Naive thymus-derived CD4-positive, alpha-beta T cell (primary cell): ENCODE measurements around the gene CD8B2. TPM values are rescaled to one million over a fixed set of nuclear protein-coding genes. Genes with fewer than 3 reads are reported as not detected.
"Not testable (repeated sequence)": the region's sequence is repeated elsewhere in the genome, so short reads cannot be mapped to it uniquely, and the experiment has no call there.

ENCODE experiments used
- ATAC-seq: fragments of 150-1000 bp; cut with Tn5 transposase; 2 replicates; pipeline ENCODE4 v1.10.0; 2021; ENCODE audit warnings: mild to moderate bottlenecking, moderate library complexity
- CTCF ChIA-PET: fragments of 350-600 bp; sonication (Branson Sonifier 250); formaldehyde crosslinking; loops from one replicate; lab custom pipeline; 2021; ENCODE audit warnings: antibody characterized with exemption; lab: Charles Lee
- POLR2A ChIA-PET: fragments of 350-600 bp; sonication (Branson Sonifier 250); formaldehyde crosslinking; loops from one replicate; lab custom pipeline; 2021; ENCODE audit warnings: antibody characterized with exemption, inconsistent platforms; lab: Charles Lee
- DNase-seq, 9 donors: peaks; one replicate each; pipeline versions ENCODE4 v3.0.0 to v3.0.0-alpha.2; 2020 to 2022; ENCODE audit warnings: mixed read lengths in 1 of 9
- H3K27ac ChIP-seq: one replicate; pipeline ENCODE4 v1.7.0; 2013; ENCODE audit warnings: mild to moderate bottlenecking, low read depth, low read length, moderate library complexity
- H3K27me3 ChIP-seq, 2 donors: one replicate each; pipeline ENCODE4 v1.7.0; 2013; ENCODE audit warnings: low read length in 2 of 2, mild to moderate bottlenecking in 2 of 2, moderate library complexity in 2 of 2; ENCODE audit not compliant: control insufficient read depth in 2 of 2, insufficient read depth in 2 of 2
- H3K36me3 ChIP-seq, 3 experiments: 1 replicate in 2 of 3; 2 replicates in 1 of 3; pipeline ENCODE4 v1.7.0; 2013; ENCODE audit warnings: low read length in 3 of 3, mild to moderate bottlenecking in 3 of 3, moderate library complexity in 1 of 3; ENCODE audit not compliant: insufficient read depth in 3 of 3, control insufficient read depth in 2 of 3
- H3K4me1 ChIP-seq, 2 donors: one replicate each; pipeline ENCODE4 v1.7.0; 2013; ENCODE audit warnings: low read length in 2 of 2, mild to moderate bottlenecking in 2 of 2, moderate library complexity in 1 of 2; ENCODE audit not compliant: control insufficient read depth in 2 of 2, insufficient read depth in 2 of 2
- H3K4me3 ChIP-seq: 2 replicates; pipeline ENCODE4 v1.7.0; 2013; ENCODE audit warnings: mild to moderate bottlenecking, low read length
- H3K9me3 ChIP-seq, 3 experiments: 1 replicate in 2 of 3; 2 replicates in 1 of 3; pipeline ENCODE4 v1.7.0; 2013; ENCODE audit warnings: low read length in 3 of 3; ENCODE audit not compliant: control insufficient read depth in 2 of 3
- H3K27ac Mint-ChIP-seq, 9 donors: one replicate each; pipeline ENCODE4 v1.8.0; 2020 to 2022; ENCODE audit warnings: mixed read lengths in 9 of 9, mild to moderate bottlenecking in 8 of 9, moderate library complexity in 5 of 9, inconsistent platforms in 2 of 9
- H3K27me3 Mint-ChIP-seq, 5 donors: one replicate each; pipeline ENCODE4 v1.8.0; 2021 to 2022; ENCODE audit warnings: mixed read lengths in 5 of 5, mild to moderate bottlenecking in 1 of 5
- H3K36me3 Mint-ChIP-seq, 5 donors: one replicate each; pipeline ENCODE4 v1.8.0; 2020 to 2022; ENCODE audit warnings: mixed read lengths in 5 of 5, mild to moderate bottlenecking in 3 of 5, inconsistent platforms in 1 of 5
- H3K4me1 Mint-ChIP-seq, 7 donors: one replicate each; pipeline ENCODE4 v1.8.0; 2020 to 2022; ENCODE audit warnings: mixed read lengths in 7 of 7, mild to moderate bottlenecking in 3 of 7, inconsistent platforms in 1 of 7
- H3K4me3 Mint-ChIP-seq, 10 donors: one replicate each; pipeline ENCODE4 v1.8.0; 2020 to 2022; ENCODE audit warnings: mild to moderate bottlenecking in 10 of 10, mixed read lengths in 10 of 10, moderate library complexity in 6 of 10, inconsistent platforms in 2 of 10
- H3K9me3 Mint-ChIP-seq, 11 donors: one replicate each; pipeline ENCODE4 v1.8.0; 2020 to 2022; ENCODE audit warnings: mixed read lengths in 11 of 11, mild to moderate bottlenecking in 4 of 11, inconsistent platforms in 1 of 11, moderate library complexity in 1 of 11
- intact Hi-C, 2 donors: fragments of 100-400 bp; cut with micrococcal nuclease; formaldehyde crosslinking; loops; one replicate each; pipeline ENCODE4 v1.15.1; 2023
- polyA plus RNA-seq, 2 donors: library from polyadenylated mRNA; unstranded; fragments of 300-500 nt; fragmentation: Illumina TruSeq; gene quantifications; one replicate each; pipeline ENCODE4 v1.2.3, GENCODE V29; 2021
- total RNA-seq, 6 experiments: library from RNA in 5 of 6; stranded (reverse) in 5 of 6; gene quantifications; 1 replicate in 5 of 6; 2 replicates in 1 of 6; pipeline ENCODE4 v1.2.3 and lab custom pipeline; 2021 to 2026

Gene CD8B2
- under 1 TPM in 1 of 5 experiments, not detected in 4; 0.64 TPM for total RNA-seq
- not detected for polyA plus RNA-seq
- not detected for total RNA-seq (lab: John Stamatoyannopoulos, UW)

DNA sequence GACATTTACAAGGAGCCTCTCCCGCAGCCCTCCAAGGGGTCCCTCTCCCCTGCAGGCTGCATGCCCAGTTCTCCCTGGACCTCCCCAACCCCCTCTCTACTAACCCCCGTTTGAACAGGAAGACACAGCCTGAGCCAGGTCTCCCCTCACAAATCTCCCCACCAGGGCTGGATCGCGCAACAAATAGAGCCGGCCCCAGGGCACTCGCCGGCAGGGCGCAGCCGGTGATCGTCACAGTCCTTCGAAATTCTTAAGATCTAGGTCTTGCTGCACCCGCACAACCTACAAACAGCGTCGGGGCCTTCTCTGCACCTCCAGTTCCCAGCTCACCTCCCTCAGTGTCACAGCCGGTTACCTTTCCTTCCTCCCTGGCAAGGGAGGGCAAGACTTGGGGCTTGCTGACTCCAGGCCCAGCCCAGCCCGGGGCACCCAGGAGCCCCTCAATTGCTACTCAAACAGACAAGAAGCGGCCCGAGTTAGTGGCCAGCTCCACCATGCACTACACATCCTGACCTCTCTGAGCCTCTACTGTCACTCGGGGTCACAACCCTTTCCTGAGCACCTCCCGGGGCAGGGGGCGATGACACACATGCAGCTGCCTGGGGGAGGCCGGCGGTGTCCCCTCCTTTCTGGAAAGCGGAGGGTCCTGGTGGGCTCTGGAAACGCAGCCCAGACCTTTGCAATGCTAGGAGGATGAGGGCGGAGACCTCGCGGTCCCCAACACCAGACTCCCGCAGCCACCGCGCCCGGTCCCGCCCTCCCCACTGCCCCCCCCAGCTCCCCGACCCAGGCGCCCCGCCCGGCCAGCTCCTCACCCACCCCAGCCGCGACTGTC, at the start of gene CD8B2:
CD8B2 (plus strand) TSS at position 814 of the 835 bp plus-strand sequence. CDS start 63 bp downstream, outside the sequence.
- peaks cover 12 to 29% (median 17%) of the 10 kb centered on the region in 5 donors for H3K27me3 Mint-ChIP-seq
- CTCF ChIA-PET, H3K4me3 Mint-ChIP-seq, H3K27me3 ChIP-seq, DNase-seq, H3K4me1 Mint-ChIP-seq, H3K9me3 ChIP-seq, H3K4me3 ChIP-seq, intact Hi-C loops, H3K27ac ChIP-seq, H3K27ac Mint-ChIP-seq, H3K4me1 ChIP-seq, H3K36me3 ChIP-seq, H3K9me3 Mint-ChIP-seq, H3K36me3 Mint-ChIP-seq, POLR2A ChIA-PET: not testable (repeated sequence)
- peak; percentile 26 for ATAC-seq

DNA sequence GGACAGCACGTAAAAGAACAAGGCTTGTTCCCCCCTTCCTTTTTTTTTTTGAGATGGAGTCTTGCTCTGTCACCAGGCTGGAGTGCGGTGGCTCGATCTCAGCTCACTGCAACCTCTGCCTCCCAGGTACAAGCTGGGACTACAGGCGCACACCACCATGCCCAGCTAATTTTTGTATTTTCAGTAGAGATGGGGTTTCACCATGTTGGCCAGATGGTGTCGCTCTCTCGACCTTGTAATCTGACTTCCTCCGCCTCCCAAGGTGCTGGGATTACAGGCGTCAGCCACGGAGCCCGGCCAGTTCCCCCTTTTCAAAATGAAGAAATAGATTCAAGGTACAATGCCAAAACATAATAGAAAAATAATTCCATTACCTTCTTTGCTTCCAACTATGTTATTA, 25.3 kb upstream of the CD8B2 start:
- H3K27ac Mint-ChIP-seq, H3K27ac ChIP-seq, H3K36me3 ChIP-seq, H3K27me3 ChIP-seq, H3K36me3 Mint-ChIP-seq, H3K9me3 ChIP-seq, H3K4me1 Mint-ChIP-seq, H3K9me3 Mint-ChIP-seq, H3K4me3 ChIP-seq, H3K4me3 Mint-ChIP-seq, H3K27me3 Mint-ChIP-seq, H3K4me1 ChIP-seq, POLR2A ChIA-PET: not testable (repeated sequence)
- ATAC-seq: peak; percentile 57
- CTCF ChIA-PET: interaction anchor here (1.6 kb wide), 1 partner anchor 81 kb away, joined by 4 read pairs; no protein-coding TSS in a partner anchor
- DNase-seq: peak in 4 of 9 donors; percentile 2 to 21 (median 12)
- intact Hi-C loops: loop anchor here (5.0 to 10.0 kb wide), 2 partner anchors 80 to 83 kb away; no protein-coding TSS in a partner anchor

DNA sequence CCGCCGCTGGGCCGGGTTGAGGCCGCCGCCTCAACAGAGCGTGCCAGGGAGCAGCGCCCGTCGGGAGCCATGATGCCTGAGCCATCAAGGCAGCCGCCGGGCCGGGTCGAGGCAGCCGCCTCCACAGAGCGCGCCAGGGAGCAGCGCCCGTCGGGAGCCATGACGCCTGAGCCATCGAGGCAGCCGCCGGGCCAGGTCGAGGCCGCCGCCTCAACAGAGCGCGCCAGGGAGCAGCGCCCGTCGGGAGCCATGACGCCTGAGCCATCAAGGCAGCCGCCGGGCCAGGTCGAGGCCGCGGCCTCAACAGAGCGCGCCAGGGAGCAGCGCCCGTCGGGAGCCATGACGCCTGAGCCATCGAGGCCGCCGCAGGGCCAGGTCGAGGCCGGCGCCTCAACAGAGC, 19.6 kb upstream of the CD8B2 start:
- H3K36me3 Mint-ChIP-seq, H3K4me3 ChIP-seq, H3K4me1 Mint-ChIP-seq, H3K4me1 ChIP-seq, H3K27me3 Mint-ChIP-seq, H3K27ac ChIP-seq, DNase-seq, H3K9me3 Mint-ChIP-seq, H3K4me3 Mint-ChIP-seq, H3K36me3 ChIP-seq, POLR2A ChIA-PET, ATAC-seq, H3K27me3 ChIP-seq, H3K9me3 ChIP-seq, H3K27ac Mint-ChIP-seq, CTCF ChIA-PET: not testable (repeated sequence)
- intact Hi-C loops: loop anchor here in 1 of 2 donors (10.0 kb wide), 1 partner anchor 77 kb away; no protein-coding TSS in a partner anchor

DNA sequence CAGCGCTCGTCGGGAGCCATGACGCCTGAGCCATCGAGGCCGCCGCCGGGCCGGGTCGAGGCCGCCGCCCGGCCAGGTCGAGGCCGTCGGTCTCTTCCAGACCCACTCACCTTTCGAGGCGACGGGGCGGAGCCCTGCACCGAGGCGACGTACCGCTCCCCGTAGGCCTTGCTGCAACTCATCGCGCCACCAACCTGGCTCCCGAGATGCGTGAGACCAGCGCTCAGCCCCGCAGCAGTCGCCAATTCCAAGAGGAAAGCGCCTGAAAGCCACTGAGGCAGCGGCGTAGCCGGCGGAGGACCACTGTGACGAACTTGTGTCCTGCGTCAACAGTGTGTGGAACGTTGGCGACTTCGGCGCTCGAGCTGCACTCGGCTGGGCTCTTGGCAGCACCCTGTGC, 19.1 kb upstream of the CD8B2 start, which contains the start of gene RGPD3:
RGPD3 (minus strand) TSS at position 307 of the 400 bp plus-strand sequence; CDS start at position 182, 125 bp downstream.
- H3K36me3 ChIP-seq, H3K4me1 ChIP-seq, H3K4me1 Mint-ChIP-seq, H3K4me3 ChIP-seq, DNase-seq, H3K27ac Mint-ChIP-seq, CTCF ChIA-PET, H3K9me3 Mint-ChIP-seq, POLR2A ChIA-PET, H3K4me3 Mint-ChIP-seq, H3K36me3 Mint-ChIP-seq, H3K9me3 ChIP-seq, H3K27ac ChIP-seq, H3K27me3 ChIP-seq, H3K27me3 Mint-ChIP-seq, ATAC-seq: not testable (repeated sequence)
- intact Hi-C loops: loop anchor here in 1 of 2 donors (10.0 kb wide), 1 partner anchor 77 kb away; no protein-coding TSS in a partner anchor

DNA sequence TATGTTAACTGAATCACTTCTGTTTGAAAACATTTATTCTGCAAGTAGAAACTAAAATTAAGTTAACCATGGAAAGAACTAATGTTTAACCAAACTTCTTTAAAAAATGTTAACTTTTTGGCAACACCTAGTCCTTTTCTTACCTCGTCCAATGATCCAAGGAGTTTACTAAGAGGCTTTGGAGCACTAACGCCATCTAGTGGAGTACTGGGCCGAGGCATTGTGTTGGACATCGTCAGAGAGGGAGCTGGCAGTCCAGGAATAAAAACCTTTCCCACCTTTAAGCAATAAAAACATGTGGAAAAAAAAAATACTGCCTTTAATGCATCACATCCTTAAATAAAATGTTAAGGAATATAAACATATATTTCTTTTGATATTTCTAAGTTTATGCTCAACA, 16.5 kb upstream of the CD8B2 start:
- H3K36me3 Mint-ChIP-seq, H3K9me3 ChIP-seq, H3K4me3 Mint-ChIP-seq, H3K9me3 Mint-ChIP-seq, H3K4me1 ChIP-seq, H3K36me3 ChIP-seq, H3K27ac ChIP-seq, H3K4me1 Mint-ChIP-seq, H3K27me3 ChIP-seq, H3K4me3 ChIP-seq, CTCF ChIA-PET, H3K27me3 Mint-ChIP-seq, POLR2A ChIA-PET, H3K27ac Mint-ChIP-seq: not testable (repeated sequence)
- ATAC-seq: peak; percentile 73
- intact Hi-C loops: loop anchor here (10.0 kb wide), 1 partner anchor 366 kb away; no protein-coding TSS in a partner anchor
- peak in 7 of 9 donors; percentile 25 to 50 (median 34) for DNase-seq

DNA sequence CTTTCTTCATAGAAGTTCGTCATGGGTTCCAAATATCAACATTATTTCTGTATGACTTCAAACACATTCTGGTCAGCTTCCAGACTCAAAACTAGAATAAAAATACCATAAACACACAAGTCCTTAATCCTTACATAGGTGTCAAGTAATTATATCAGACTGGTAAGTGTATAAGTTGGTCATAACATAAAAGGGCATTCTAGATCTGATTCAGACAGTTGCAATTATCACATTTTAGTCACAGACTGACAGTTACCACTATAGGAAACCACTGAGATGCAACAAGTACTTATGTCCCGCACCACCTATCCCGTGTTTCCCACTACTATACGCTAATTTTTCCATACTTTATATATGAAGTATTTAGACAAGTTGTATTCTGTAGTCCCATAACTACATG, 9.5 kb upstream of the CD8B2 start:
- H3K4me1 ChIP-seq, ATAC-seq, H3K4me1 Mint-ChIP-seq, H3K27me3 ChIP-seq, DNase-seq, H3K9me3 Mint-ChIP-seq, H3K27ac ChIP-seq, H3K4me3 ChIP-seq, CTCF ChIA-PET, H3K36me3 Mint-ChIP-seq, H3K9me3 ChIP-seq, H3K36me3 ChIP-seq, H3K4me3 Mint-ChIP-seq, H3K27me3 Mint-ChIP-seq, POLR2A ChIA-PET, H3K27ac Mint-ChIP-seq: not testable (repeated sequence)
- intact Hi-C loops: loop anchor here (10.0 kb wide), 1 partner anchor 373 kb away; no protein-coding TSS in a partner anchor
